GM12878 (cell line): Measurements from ENCODE around the gene RFFL. TPM values are rescaled to one million over a fixed set of nuclear protein-coding genes. Genes with fewer than 3 reads are reported as not detected.

Experiments
- BCL3 ChIP-seq: IDR thresholded peaks from 2 replicates; pipeline ENCODE4 v1.6.1; 2011; ENCODE audit warnings: borderline replicate concordance, low read depth, mild to moderate bottlenecking, moderate library complexity, low read length; ENCODE audit not compliant: insufficient read depth, poor library complexity, severe bottlenecking
- BRCA1 ChIP-seq: IDR thresholded peaks from 2 replicates; pipeline ENCODE4 v1.6.1; 2011; ENCODE audit warnings: low read depth, low read length, improper control_type of control experiment
- CBX3 ChIP-seq: fragments of 200-600 bp; sonication (generic); IDR thresholded peaks from 2 replicates; pipeline ENCODE4 v1.6.1; 2016; ENCODE audit warnings: low read depth, borderline replicate concordance
- FOXK2 ChIP-seq: fragments of 450-650 bp; IDR thresholded peaks from 2 replicates; pipeline ENCODE4 v1.6.1; 2017; ENCODE audit warnings: mild to moderate bottlenecking, moderate library complexity
- HSF1 ChIP-seq: fragments of 150-350 bp; IDR thresholded peaks from 2 replicates; pipeline ENCODE4 v1.6.1; 2014; ENCODE audit warnings: mild to moderate bottlenecking, low read depth, low read length
- IKZF2 ChIP-seq, 2 experiments: fragments of 450-650 bp; IDR thresholded peaks; 2 replicates each; pipeline ENCODE4 v1.6.1; 2017; ENCODE audit warnings: mild to moderate bottlenecking in 2 of 2, moderate library complexity in 2 of 2
- MAX ChIP-seq: IDR thresholded peaks from 2 replicates; pipeline ENCODE4 v1.6.1; 2012; ENCODE audit warnings: low read depth, low read length, improper control_type of control experiment
- MEF2A ChIP-seq: IDR thresholded peaks from 2 replicates; pipeline ENCODE4 v1.6.1; 2011; ENCODE audit warnings: low read depth, mild to moderate bottlenecking, low read length, moderate library complexity; ENCODE audit not compliant: insufficient read depth
- MTA2 ChIP-seq: fragments of 450-650 bp; IDR thresholded peaks from 2 replicates; pipeline ENCODE4 v1.6.1; 2016; ENCODE audit warnings: low read depth, mild to moderate bottlenecking, moderate library complexity
- MXI1 ChIP-seq: fragments of 150-350 bp; IDR thresholded peaks from 2 replicates; pipeline ENCODE4 v1.6.1; 2011; ENCODE audit warnings: low read depth, mild to moderate bottlenecking, inconsistent platforms, low read length, improper control_type of control experiment
- MYC ChIP-seq: IDR thresholded peaks from 2 replicates; pipeline ENCODE4 v1.6.1; 2011; ENCODE audit warnings: mild to moderate bottlenecking, low read length, moderate library complexity, inconsistent platforms; ENCODE audit not compliant: insufficient read depth, insufficient replicate concordance, insufficient read length, severe bottlenecking
- NBN ChIP-seq: fragments of 450-650 bp; IDR thresholded peaks from 2 replicates; pipeline ENCODE4 v1.6.1; 2016
- NKRF ChIP-seq: fragments of 450-650 bp; conservative IDR thresholded peaks from 2 replicates; pipeline ENCODE4 v1.6.1; 2017; ENCODE audit warnings: mild to moderate bottlenecking, moderate library complexity
- NR2F1 ChIP-seq: fragments of 450-650 bp; conservative IDR thresholded peaks from 2 replicates; pipeline ENCODE4 v1.6.1; 2017; ENCODE audit warnings: mild to moderate bottlenecking
- POLR2AphosphoS5 ChIP-seq: IDR thresholded peaks from 2 replicates; pipeline ENCODE4 v1.6.1; 2011; ENCODE audit warnings: mild to moderate bottlenecking, low read length, inconsistent platforms
- TCF7 ChIP-seq: IDR thresholded peaks from 2 replicates; pipeline ENCODE4 v1.6.1; 2014; ENCODE audit warnings: antibody characterized with exemption, borderline replicate concordance
- ZBTB11 ChIP-seq: fragments of 450-650 bp; formaldehyde crosslinking; IDR thresholded peaks from 2 replicates; pipeline ENCODE4 v1.5.0; 2022; ENCODE audit warnings: mild to moderate bottlenecking, missing genetic modification characterization
- polyA plus RNA-seq, 11 experiments: library from polyadenylated mRNA; depleted of rRNA in 4 of 11; unstranded in 6 of 11; stranded (reverse) in 5 of 11; fragments of >200 nt; fragmentation: Nextera tagmentation in 4 of 11; fragmentation: Illumina TruSeq in 1 of 11; extraction: Ambion mirVana in 4 of 11; extraction: Trizol in 1 of 11; gene quantifications; 1 replicate in 1 of 11; 2 replicates in 10 of 11; pipeline versions ENCODE4 v1.2.1 to v1.2.3, GENCODE V29; 2011 to 2016; ENCODE audit warnings: inconsistent platforms in 2 of 11, missing spikeins in 2 of 11, low read depth in 1 of 11
- total RNA-seq, 4 experiments: library from RNA; depleted of rRNA in 3 of 4; stranded (reverse); fragments of >200 nt in 3 of 4; fragmentation: Illumina TruSeq in 1 of 4; extraction: Trizol in 1 of 4; gene quantifications; 2 replicates each; pipeline versions ENCODE4 v1.2.1 to v1.2.3, GENCODE V29; 2013 to 2021

Gene RFFL
- total and polyA plus RNA-seq, 10 of the 15 experiments (the other 5 are each of a cell fraction or from before 2014, with no cell fraction given), result 4.7 to 56.1 (median 26.9) TPM

- TF ChIP-seq BCL3, result no peak
- peak; percentile 26; the same call in 1 of the 2 replicates for TF ChIP-seq MXI1
- TF ChIP-seq MTA2, result no peak
- peak; percentile 63; the same call in 1 of the 2 replicates for TF ChIP-seq NR2F1
- TF ChIP-seq ZBTB11 (CRISPR knock-in tag), result 0 out of 2 replicates have a peak, but pooled peaks have one; percentile 3
- TF ChIP-seq MEF2A, result no peak
- TF ChIP-seq TCF7, result no peak
- peak; percentile 79 for TF ChIP-seq POLR2AphosphoS5
- no peak for TF ChIP-seq BRCA1
- no peak for TF ChIP-seq FOXK2
- peak; percentile 66; the same call in 1 of the 2 replicates for TF ChIP-seq NBN
- peak; percentile 81 for TF ChIP-seq NKRF
- no peak for TF ChIP-seq CBX3
- TF ChIP-seq HSF1, result no peak
- TF ChIP-seq IKZF2 (IDR thresholded peaks at IDR 0.05), result peak in 1 of 2 experiments; percentile 64; a peak in 1 of 4 replicates
- no peak for TF ChIP-seq MAX
- peak; percentile 19 for TF ChIP-seq MYC
Measured at GRCh38 chr17:34980681-34981537, 82.6 kb downstream of the RFFL start (continued).
